ENCODE data around the gene BCL2.

The BCL2 gene

GRCh38 chr18:63299837-63300745, 19.5 kb downstream of the BCL2 start:
- Histone ChIP-seq H3K27me3 (ENCODE audit: control insufficient read depth in 1 of 2, insufficient read depth in 2 of 2, low read length in 2 of 2) (no peaks in the 10 kb centered on the region), H3K4me1 (ENCODE audit: control insufficient read depth in 1 of 2, insufficient read depth in 2 of 2, low read length in 2 of 2) (peaks cover 28 to 38% of the 10 kb centered on the region in 2 donors), H3K9ac (ENCODE audit: low read depth in 1 of 2, low read length in 2 of 2) (no peak overlapping the region), H3K9me3 (ENCODE audit: control insufficient read depth in 1 of 2, low read length in 2 of 2) (no peaks in the 10 kb centered on the region), H3K36me3 (ENCODE audit: control insufficient read depth in 1 of 2, insufficient read depth in 2 of 2, low read length in 2 of 2) (no peaks in the 10 kb centered on the region), H3K27ac (ENCODE audit: low read depth, low read length) (no peak overlapping the region), H3K4me3 (ENCODE audit: low read depth in 1 of 2, low read length in 2 of 2) (no peak overlapping the region)

GRCh38 chr18:63298400-63299365, 20.9 kb downstream of the BCL2 start:
- Histone ChIP-seq H3K27ac (ENCODE audit: low read depth, low read length) (no peak overlapping the region), H3K9me3 (ENCODE audit: control insufficient read depth in 1 of 2, low read length in 2 of 2) (no peaks in the 10 kb centered on the region), H3K36me3 (ENCODE audit: control insufficient read depth in 1 of 2, insufficient read depth in 2 of 2, low read length in 2 of 2) (no peaks in the 10 kb centered on the region), H3K27me3 (ENCODE audit: control insufficient read depth in 1 of 2, insufficient read depth in 2 of 2, low read length in 2 of 2) (no peaks in the 10 kb centered on the region), H3K9ac (ENCODE audit: low read depth in 1 of 2, low read length in 2 of 2) (no peak overlapping the region), H3K4me3 (ENCODE audit: low read depth in 1 of 2, low read length in 2 of 2) (no peak overlapping the region), H3K4me1 (ENCODE audit: control insufficient read depth in 1 of 2, insufficient read depth in 2 of 2, low read length in 2 of 2) (peaks cover 28 to 34% of the 10 kb centered on the region in 2 donors)

- Histone ChIP-seq H3K4me3 (ENCODE audit: low read depth in 1 of 2, low read length in 2 of 2) (no peak overlapping the region), H3K36me3 (ENCODE audit: control insufficient read depth in 1 of 2, insufficient read depth in 2 of 2, low read length in 2 of 2) (no peaks in the 10 kb centered on the region), H3K9ac (ENCODE audit: low read depth in 1 of 2, low read length in 2 of 2) (no peak overlapping the region), H3K4me1 (ENCODE audit: control insufficient read depth in 1 of 2, insufficient read depth in 2 of 2, low read length in 2 of 2) (peaks cover 24 to 31% of the 10 kb centered on the region in 2 donors), H3K9me3 (ENCODE audit: control insufficient read depth in 1 of 2, low read length in 2 of 2) (no peaks in the 10 kb centered on the region), H3K27ac (ENCODE audit: low read depth, low read length) (no peak overlapping the region), H3K27me3 (ENCODE audit: control insufficient read depth in 1 of 2, insufficient read depth in 2 of 2, low read length in 2 of 2) (no peaks in the 10 kb centered on the region)
These were observed 21.7 kb downstream of the BCL2 start for GRCh38 chr18:63297687-63298399.

GRCh38 chr18:63293935-63294334, 25.6 kb downstream of the BCL2 start:
- Histone ChIP-seq H3K36me3 (ENCODE audit: control insufficient read depth in 1 of 2, insufficient read depth in 2 of 2, low read length in 2 of 2) (no peaks in the 10 kb centered on the region), H3K9me3 (ENCODE audit: control insufficient read depth in 1 of 2, low read length in 2 of 2) (no peaks in the 10 kb centered on the region), H3K9ac (ENCODE audit: low read depth in 1 of 2, low read length in 2 of 2) (no peak overlapping the region), H3K4me1 (ENCODE audit: control insufficient read depth in 1 of 2, insufficient read depth in 2 of 2, low read length in 2 of 2) (peaks cover 17 to 22% of the 10 kb centered on the region in 2 donors), H3K4me3 (ENCODE audit: low read depth in 1 of 2, low read length in 2 of 2) (no peak overlapping the region), H3K27me3 (ENCODE audit: control insufficient read depth in 1 of 2, insufficient read depth in 2 of 2, low read length in 2 of 2) (no peaks in the 10 kb centered on the region), H3K27ac (ENCODE audit: low read depth, low read length) (no peak overlapping the region)

- no peak overlapping the region for H3K9ac ChIP-seq (ENCODE audit: low read depth in 1 of 2, low read length in 2 of 2)
- no peaks in the 10 kb centered on the region for H3K27me3 ChIP-seq (ENCODE audit: control insufficient read depth in 1 of 2, insufficient read depth in 2 of 2, low read length in 2 of 2)
- peaks cover 11 to 13% of the 10 kb centered on the region in 2 donors for H3K4me1 ChIP-seq (ENCODE audit: control insufficient read depth in 1 of 2, insufficient read depth in 2 of 2, low read length in 2 of 2)
- H3K36me3 ChIP-seq (ENCODE audit: control insufficient read depth in 1 of 2, insufficient read depth in 2 of 2, low read length in 2 of 2), result no peaks in the 10 kb centered on the region
- no peak overlapping the region for H3K4me3 ChIP-seq (ENCODE audit: low read depth in 1 of 2, low read length in 2 of 2)
- no peaks in the 10 kb centered on the region for H3K9me3 ChIP-seq (ENCODE audit: control insufficient read depth in 1 of 2, low read length in 2 of 2)
- H3K27ac ChIP-seq (ENCODE audit: low read depth, low read length), result no peak overlapping the region
These were observed 26.5 kb downstream of the BCL2 start for GRCh38 chr18:63292831-63293683.

- H3K4me1 ChIP-seq (ENCODE audit: control insufficient read depth in 1 of 2, insufficient read depth in 2 of 2, low read length in 2 of 2), result peaks cover 6 to 13% of the 10 kb centered on the region in 2 donors
- no peak overlapping the region for H3K4me3 ChIP-seq (ENCODE audit: low read depth in 1 of 2, low read length in 2 of 2)
- H3K27ac ChIP-seq (ENCODE audit: low read depth, low read length), result no peak overlapping the region
- H3K9me3 ChIP-seq (ENCODE audit: control insufficient read depth in 1 of 2, low read length in 2 of 2), result no peaks in the 10 kb centered on the region
- no peaks in the 10 kb centered on the region for H3K36me3 ChIP-seq (ENCODE audit: control insufficient read depth in 1 of 2, insufficient read depth in 2 of 2, low read length in 2 of 2)
- no peaks in the 10 kb centered on the region for H3K27me3 ChIP-seq (ENCODE audit: control insufficient read depth in 1 of 2, insufficient read depth in 2 of 2, low read length in 2 of 2)
- no peak overlapping the region for H3K9ac ChIP-seq (ENCODE audit: low read depth in 1 of 2, low read length in 2 of 2)
These were observed 28.3 kb downstream of the BCL2 start for GRCh38 chr18:63291278-63291677.

GRCh38 chr18:63290821-63291200, 28.8 kb downstream of the BCL2 start:
- Histone ChIP-seq H3K36me3 (ENCODE audit: control insufficient read depth in 1 of 2, insufficient read depth in 2 of 2, low read length in 2 of 2) (no peaks in the 10 kb centered on the region), H3K4me1 (ENCODE audit: control insufficient read depth in 1 of 2, insufficient read depth in 2 of 2, low read length in 2 of 2) (peaks cover 6 to 13% of the 10 kb centered on the region in 2 donors), H3K4me3 (ENCODE audit: low read depth in 1 of 2, low read length in 2 of 2) (no peak overlapping the region), H3K27me3 (ENCODE audit: control insufficient read depth in 1 of 2, insufficient read depth in 2 of 2, low read length in 2 of 2) (no peaks in the 10 kb centered on the region), H3K9ac (ENCODE audit: low read depth in 1 of 2, low read length in 2 of 2) (no peak overlapping the region), H3K27ac (ENCODE audit: low read depth, low read length) (no peak overlapping the region), H3K9me3 (ENCODE audit: control insufficient read depth in 1 of 2, low read length in 2 of 2) (no peaks in the 10 kb centered on the region)

- Histone ChIP-seq H3K27ac (ENCODE audit: low read depth, low read length) (no peak overlapping the region), H3K9ac (ENCODE audit: low read depth in 1 of 2, low read length in 2 of 2) (no peak overlapping the region), H3K9me3 (ENCODE audit: control insufficient read depth in 1 of 2, low read length in 2 of 2) (no peaks in the 10 kb centered on the region), H3K4me3 (ENCODE audit: low read depth in 1 of 2, low read length in 2 of 2) (no peak overlapping the region), H3K36me3 (ENCODE audit: control insufficient read depth in 1 of 2, insufficient read depth in 2 of 2, low read length in 2 of 2) (no peaks in the 10 kb centered on the region), H3K27me3 (ENCODE audit: control insufficient read depth in 1 of 2, insufficient read depth in 2 of 2, low read length in 2 of 2) (no peaks in the 10 kb centered on the region), H3K4me1 (ENCODE audit: control insufficient read depth in 1 of 2, insufficient read depth in 2 of 2, low read length in 2 of 2) (peaks cover 6 to 13% of the 10 kb centered on the region in 2 donors)
These were observed 29.3 kb downstream of the BCL2 start for GRCh38 chr18:63290166-63290820.

- Histone ChIP-seq H3K36me3 (ENCODE audit: control insufficient read depth in 1 of 2, insufficient read depth in 2 of 2, low read length in 2 of 2) (no peaks in the 10 kb centered on the region), H3K9ac (ENCODE audit: low read depth in 1 of 2, low read length in 2 of 2) (no peak overlapping the region), H3K27ac (ENCODE audit: low read depth, low read length) (no peak overlapping the region), H3K9me3 (ENCODE audit: control insufficient read depth in 1 of 2, low read length in 2 of 2) (no peaks in the 10 kb centered on the region), H3K4me3 (ENCODE audit: low read depth in 1 of 2, low read length in 2 of 2) (no peak overlapping the region), H3K4me1 (ENCODE audit: control insufficient read depth in 1 of 2, insufficient read depth in 2 of 2, low read length in 2 of 2) (peaks cover 13% of the 10 kb centered on the region in 2 donors), H3K27me3 (ENCODE audit: control insufficient read depth in 1 of 2, insufficient read depth in 2 of 2, low read length in 2 of 2) (no peaks in the 10 kb centered on the region)
These were observed 31.3 kb downstream of the BCL2 start for GRCh38 chr18:63288311-63288710.

Measured in duodenal mucosa (tissue), 2 donors.